ENCODE results near the gene DTD1.

Gene DTD1

GRCh38 chr20:18684775-18685174 is 96.9 kb downstream of the DTD1 start:
- no peak overlapping the region for H3K4me3 ChIP-seq (ENCODE audit: low read depth, low read length)
- no peak for TF ChIP-seq CTCF (IDR thresholded peaks at IDR 0.05; ENCODE audit: low read depth, low read length)

GRCh38 chr20:18685406-18685805 is 97.6 kb downstream of the DTD1 start:
- TF ChIP-seq CTCF (IDR thresholded peaks at IDR 0.05; ENCODE audit: low read depth, low read length) = no peak
- H3K4me3 ChIP-seq (ENCODE audit: low read depth, low read length) = no peak overlapping the region

GRCh38 chr20:18686696-18687095 is 98.8 kb downstream of the DTD1 start:
- no peak for TF ChIP-seq CTCF (IDR thresholded peaks at IDR 0.05; ENCODE audit: low read depth, low read length)
- H3K4me3 ChIP-seq (ENCODE audit: low read depth, low read length) = no peak overlapping the region

GRCh38 chr20:18688676-18689075 is 100.8 kb downstream of the DTD1 start:
- no peak for TF ChIP-seq CTCF (IDR thresholded peaks at IDR 0.05; ENCODE audit: low read depth, low read length)

GRCh38 chr20:18689557-18689956 is 101.7 kb downstream of the DTD1 start:
- no peak overlapping the region for H3K4me3 ChIP-seq (ENCODE audit: low read depth, low read length)
- no peak for TF ChIP-seq CTCF (IDR thresholded peaks at IDR 0.05; ENCODE audit: low read depth, low read length)

More at GRCh38 chr20:18688676-18689075, 100.8 kb downstream of the DTD1 start:
- H3K4me3 ChIP-seq (ENCODE audit: low read depth, low read length) = no peak overlapping the region

- no peak for TF ChIP-seq CTCF (IDR thresholded peaks at IDR 0.05; ENCODE audit: low read depth, low read length)
Observed at GRCh38 chr20:18692447-18692846, 104.6 kb downstream of the DTD1 start.

GRCh38 chr20:18694071-18694470 is 106.2 kb downstream of the DTD1 start:
- no peak overlapping the region for H3K4me3 ChIP-seq (ENCODE audit: low read depth, low read length)
- TF ChIP-seq CTCF (IDR thresholded peaks at IDR 0.05; ENCODE audit: low read depth, low read length) = no peak

More at GRCh38 chr20:18692447-18692846, 104.6 kb downstream of the DTD1 start:
- no peak overlapping the region for H3K4me3 ChIP-seq (ENCODE audit: low read depth, low read length)

All from WI38 (cell line).